HEK293 (cell line): ENCODE results near the gene CLK2.
A peak's percentile ranks its signal among the peaks of the same experiment; 100 is the strongest.

Source experiments
- PRDM1 ChIP-seq: fragments of 450-650 bp; formaldehyde crosslinking; IDR thresholded peaks from 2 replicates; pipeline ENCODE4; 2016; ENCODE audit warnings: missing biosample characterization, missing genetic modification characterization
- SP2 ChIP-seq: fragments of 450-650 bp; formaldehyde crosslinking; IDR thresholded peaks from 2 replicates; pipeline ENCODE4 v1.5.1; 2016; ENCODE audit warnings: missing biosample characterization, missing genetic modification characterization
- WT1 ChIP-seq: fragments of 450-650 bp; formaldehyde crosslinking; IDR thresholded peaks from 2 replicates; pipeline ENCODE4 v1.5.1; 2016; ENCODE audit warnings: missing biosample characterization, missing genetic modification characterization
- ZBTB20 ChIP-seq: fragments of 450-650 bp; formaldehyde crosslinking; IDR thresholded peaks from 2 replicates; pipeline ENCODE4 v1.5.1; 2016; ENCODE audit warnings: missing biosample characterization, missing genetic modification characterization
- ZBTB48 ChIP-seq: fragments of 450-650 bp; formaldehyde crosslinking; IDR thresholded peaks from 2 replicates; pipeline ENCODE4 v1.5.1; 2016; ENCODE audit warnings: missing biosample characterization, missing genetic modification characterization
- ZFP41 ChIP-seq: fragments of 450-650 bp; formaldehyde crosslinking; IDR thresholded peaks from 2 replicates; pipeline ENCODE4 v1.5.1; 2016; ENCODE audit warnings: missing biosample characterization, missing genetic modification characterization, borderline replicate concordance
- ZIC2 ChIP-seq: fragments of 450-650 bp; formaldehyde crosslinking; IDR thresholded peaks from 2 replicates; pipeline ENCODE4 v1.5.1; 2016; ENCODE audit warnings: missing biosample characterization, missing genetic modification characterization
- ZNF132 ChIP-seq: fragments of 450-650 bp; formaldehyde crosslinking; IDR thresholded peaks from 2 replicates; pipeline ENCODE4 v1.5.1; 2017; ENCODE audit warnings: missing biosample characterization, missing genetic modification characterization, borderline replicate concordance
- ZNF24 ChIP-seq: fragments of 450-650 bp; formaldehyde crosslinking; IDR thresholded peaks from 2 replicates; pipeline ENCODE4 v1.5.1; 2016; ENCODE audit warnings: missing biosample characterization, missing genetic modification characterization
- ZNF302 ChIP-seq: fragments of 450-650 bp; formaldehyde crosslinking; IDR thresholded peaks from 2 replicates; pipeline ENCODE4 v1.5.1; 2016; ENCODE audit warnings: missing biosample characterization, missing genetic modification characterization, low read depth
- ZNF391 ChIP-seq: fragments of 450-650 bp; formaldehyde crosslinking; IDR thresholded peaks from 2 replicates; pipeline ENCODE4 v1.5.1; 2016; ENCODE audit warnings: low read depth, missing biosample characterization, missing genetic modification characterization, borderline replicate concordance
- ZNF626 ChIP-seq: fragments of 450-650 bp; sonication (Bioruptor Pico); formaldehyde crosslinking; IDR thresholded peaks from 2 replicates; pipeline ENCODE4 v1.5.1; 2018; ENCODE audit warnings: missing biosample characterization, missing genetic modification characterization, inconsistent platforms
- TF ChIP-seq, protein P1 (sequence below): fragments of 450-650 bp; formaldehyde crosslinking; IDR thresholded peaks from 2 replicates; pipeline ENCODE4 v1.5.1; 2016; ENCODE audit warnings: missing biosample characterization, missing genetic modification characterization
- TF ChIP-seq, protein P2 (sequence below): fragments of 450-650 bp; formaldehyde crosslinking; IDR thresholded peaks from 2 replicates; pipeline ENCODE4 v1.5.1; 2016; ENCODE audit warnings: missing biosample characterization, missing genetic modification characterization
- TF ChIP-seq, protein P3 (sequence below): IDR thresholded peaks from 2 replicates; pipeline ENCODE4 v1.6.1; 2011; ENCODE audit warnings: mild to moderate bottlenecking, low read depth, low read length, borderline replicate concordance
- TF ChIP-seq, protein P4 (sequence below): fragments of 450-650 bp; formaldehyde crosslinking; conservative IDR thresholded peaks from 2 replicates; pipeline ENCODE4 v1.5.1; 2016; ENCODE audit warnings: low read depth, missing biosample characterization, missing genetic modification characterization
- TF ChIP-seq, protein P5 (sequence below): fragments of 450-650 bp; formaldehyde crosslinking; IDR thresholded peaks from 2 replicates; pipeline ENCODE4 v1.5.1; 2016; ENCODE audit warnings: missing biosample characterization, missing genetic modification characterization, borderline replicate concordance
- TF ChIP-seq, protein P6 (sequence below): fragments of 450-650 bp; formaldehyde crosslinking; IDR thresholded peaks from 2 replicates; pipeline ENCODE4 v1.5.1; 2016; ENCODE audit warnings: missing biosample characterization, missing genetic modification characterization
- TF ChIP-seq, protein P7 (sequence below): fragments of 450-650 bp; formaldehyde crosslinking; IDR thresholded peaks from 2 replicates; pipeline ENCODE4 v1.5.1; 2017; ENCODE audit warnings: missing biosample characterization, missing genetic modification characterization
- TF ChIP-seq, protein P8 (sequence below): fragments of 450-650 bp; formaldehyde crosslinking; IDR thresholded peaks from 2 replicates; pipeline ENCODE4 v1.5.1; 2016; ENCODE audit warnings: missing biosample characterization, missing genetic modification characterization, borderline replicate concordance

The CLK2 gene

DNA sequence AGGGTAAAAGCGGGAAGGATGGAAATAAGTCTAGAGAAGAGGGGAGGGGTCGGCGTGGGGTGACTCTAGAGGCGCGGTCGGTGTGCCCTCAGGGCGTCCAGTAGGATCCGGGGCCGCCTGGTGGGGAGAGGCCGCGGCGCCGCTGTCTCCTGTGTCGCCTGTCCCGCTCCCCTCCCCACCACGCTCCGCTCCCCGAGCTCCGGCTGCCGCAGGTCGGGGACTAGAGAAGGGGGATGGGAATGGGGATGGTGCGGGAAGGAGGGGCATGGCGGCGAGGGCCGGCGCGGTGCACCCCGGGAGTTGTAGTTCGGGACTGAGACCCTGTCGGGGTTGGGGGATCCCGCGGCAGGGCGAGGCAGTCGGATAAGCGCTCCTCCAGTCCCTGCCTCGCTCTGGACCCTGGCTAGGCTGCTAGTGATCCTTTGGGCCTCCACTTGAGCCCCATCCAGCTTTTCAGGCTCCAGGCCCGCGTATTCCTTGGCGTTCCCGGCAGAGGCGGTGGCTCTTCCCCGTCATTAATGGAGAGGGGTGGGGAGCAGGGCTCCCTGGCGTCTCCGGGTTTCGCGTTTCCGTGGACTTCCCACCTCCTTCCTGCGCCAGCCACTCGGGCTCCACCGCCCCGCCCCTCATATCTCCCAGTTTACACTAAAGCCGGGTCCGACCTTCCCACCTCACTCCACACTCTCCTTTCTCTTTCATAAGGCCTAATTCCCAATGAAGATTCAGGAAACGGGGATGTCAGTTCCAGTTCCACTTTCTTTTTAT is 17.9 kb downstream of the CLK2 start, which contains the start of gene ENTREP3 (continued):
- peak; percentile 77; the same call in 1 of the 2 replicates for TF ChIP-seq ZNF24 (tag by site-specific recombination)
- TF ChIP-seq, protein P1, sequence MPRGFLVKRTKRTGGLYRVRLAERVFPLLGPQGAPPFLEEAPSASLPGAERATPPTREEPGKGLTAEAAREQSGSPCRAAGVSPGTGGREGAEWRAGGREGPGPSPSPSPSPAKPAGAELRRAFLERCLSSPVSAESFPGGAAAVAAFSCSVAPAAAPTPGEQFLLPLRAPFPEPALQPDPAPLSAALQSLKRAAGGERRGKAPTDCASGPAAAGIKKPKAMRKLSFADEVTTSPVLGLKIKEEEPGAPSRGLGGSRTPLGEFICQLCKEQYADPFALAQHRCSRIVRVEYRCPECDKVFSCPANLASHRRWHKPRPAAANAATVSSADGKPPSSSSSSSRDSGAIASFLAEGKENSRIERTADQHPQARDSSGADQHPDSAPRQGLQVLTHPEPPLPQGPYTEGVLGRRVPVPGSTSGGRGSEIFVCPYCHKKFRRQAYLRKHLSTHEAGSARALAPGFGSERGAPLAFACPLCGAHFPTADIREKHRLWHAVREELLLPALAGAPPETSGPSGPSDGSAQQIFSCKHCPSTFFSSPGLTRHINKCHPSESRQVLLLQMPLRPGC = no peak; the same call in 1 of the 2 replicates
- no peak for TF ChIP-seq ZNF132 (tag by site-specific recombination)
- 0 out of 2 replicates have a peak, but pooled peaks have one; percentile 33 for TF ChIP-seq ZNF391 (tag by site-specific recombination)
- TF ChIP-seq ZNF302 = no peak
- TF ChIP-seq, protein P2, sequence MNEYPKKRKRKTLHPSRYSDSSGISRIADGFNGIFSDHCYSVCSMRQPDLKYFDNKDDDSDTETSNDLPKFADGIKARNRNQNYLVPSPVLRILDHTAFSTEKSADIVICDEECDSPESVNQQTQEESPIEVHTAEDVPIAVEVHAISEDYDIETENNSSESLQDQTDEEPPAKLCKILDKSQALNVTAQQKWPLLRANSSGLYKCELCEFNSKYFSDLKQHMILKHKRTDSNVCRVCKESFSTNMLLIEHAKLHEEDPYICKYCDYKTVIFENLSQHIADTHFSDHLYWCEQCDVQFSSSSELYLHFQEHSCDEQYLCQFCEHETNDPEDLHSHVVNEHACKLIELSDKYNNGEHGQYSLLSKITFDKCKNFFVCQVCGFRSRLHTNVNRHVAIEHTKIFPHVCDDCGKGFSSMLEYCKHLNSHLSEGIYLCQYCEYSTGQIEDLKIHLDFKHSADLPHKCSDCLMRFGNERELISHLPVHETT (tag by site-specific recombination) = peak; percentile 55; the same call in 1 of the 2 replicates
- TF ChIP-seq, protein P3, sequence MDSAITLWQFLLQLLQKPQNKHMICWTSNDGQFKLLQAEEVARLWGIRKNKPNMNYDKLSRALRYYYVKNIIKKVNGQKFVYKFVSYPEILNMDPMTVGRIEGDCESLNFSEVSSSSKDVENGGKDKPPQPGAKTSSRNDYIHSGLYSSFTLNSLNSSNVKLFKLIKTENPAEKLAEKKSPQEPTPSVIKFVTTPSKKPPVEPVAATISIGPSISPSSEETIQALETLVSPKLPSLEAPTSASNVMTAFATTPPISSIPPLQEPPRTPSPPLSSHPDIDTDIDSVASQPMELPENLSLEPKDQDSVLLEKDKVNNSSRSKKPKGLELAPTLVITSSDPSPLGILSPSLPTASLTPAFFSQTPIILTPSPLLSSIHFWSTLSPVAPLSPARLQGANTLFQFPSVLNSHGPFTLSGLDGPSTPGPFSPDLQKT = no peak
- TF ChIP-seq, protein P4, sequence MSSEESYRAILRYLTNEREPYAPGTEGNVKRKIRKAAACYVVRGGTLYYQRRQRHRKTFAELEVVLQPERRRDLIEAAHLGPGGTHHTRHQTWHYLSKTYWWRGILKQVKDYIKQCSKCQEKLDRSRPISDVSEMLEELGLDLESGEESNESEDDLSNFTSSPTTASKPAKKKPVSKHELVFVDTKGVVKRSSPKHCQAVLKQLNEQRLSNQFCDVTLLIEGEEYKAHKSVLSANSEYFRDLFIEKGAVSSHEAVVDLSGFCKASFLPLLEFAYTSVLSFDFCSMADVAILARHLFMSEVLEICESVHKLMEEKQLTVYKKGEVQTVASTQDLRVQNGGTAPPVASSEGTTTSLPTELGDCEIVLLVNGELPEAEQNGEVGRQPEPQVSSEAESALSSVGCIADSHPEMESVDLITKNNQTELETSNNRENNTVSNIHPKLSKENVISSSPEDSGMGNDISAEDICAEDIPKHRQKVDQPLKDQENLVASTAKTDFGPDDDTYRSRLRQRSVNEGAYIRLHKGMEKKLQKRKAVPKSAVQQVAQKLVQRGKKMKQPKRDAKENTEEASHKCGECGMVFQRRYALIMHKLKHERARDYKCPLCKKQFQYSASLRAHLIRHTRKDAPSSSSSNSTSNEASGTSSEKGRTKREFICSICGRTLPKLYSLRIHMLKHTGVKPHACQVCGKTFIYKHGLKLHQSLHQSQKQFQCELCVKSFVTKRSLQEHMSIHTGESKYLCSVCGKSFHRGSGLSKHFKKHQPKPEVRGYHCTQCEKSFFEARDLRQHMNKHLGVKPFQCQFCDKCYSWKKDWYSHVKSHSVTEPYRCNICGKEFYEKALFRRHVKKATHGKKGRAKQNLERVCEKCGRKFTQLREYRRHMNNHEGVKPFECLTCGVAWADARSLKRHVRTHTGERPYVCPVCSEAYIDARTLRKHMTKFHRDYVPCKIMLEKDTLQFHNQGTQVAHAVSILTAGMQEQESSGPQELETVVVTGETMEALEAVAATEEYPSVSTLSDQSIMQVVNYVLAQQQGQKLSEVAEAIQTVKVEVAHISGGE (tag by site-specific recombination) = peak; percentile 80
- peak; percentile 65 for TF ChIP-seq PRDM1
- TF ChIP-seq, protein P5, sequence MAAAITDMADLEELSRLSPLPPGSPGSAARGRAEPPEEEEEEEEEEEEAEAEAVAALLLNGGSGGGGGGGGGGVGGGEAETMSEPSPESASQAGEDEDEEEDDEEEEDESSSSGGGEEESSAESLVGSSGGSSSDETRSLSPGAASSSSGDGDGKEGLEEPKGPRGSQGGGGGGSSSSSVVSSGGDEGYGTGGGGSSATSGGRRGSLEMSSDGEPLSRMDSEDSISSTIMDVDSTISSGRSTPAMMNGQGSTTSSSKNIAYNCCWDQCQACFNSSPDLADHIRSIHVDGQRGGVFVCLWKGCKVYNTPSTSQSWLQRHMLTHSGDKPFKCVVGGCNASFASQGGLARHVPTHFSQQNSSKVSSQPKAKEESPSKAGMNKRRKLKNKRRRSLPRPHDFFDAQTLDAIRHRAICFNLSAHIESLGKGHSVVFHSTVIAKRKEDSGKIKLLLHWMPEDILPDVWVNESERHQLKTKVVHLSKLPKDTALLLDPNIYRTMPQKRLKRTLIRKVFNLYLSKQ (tag by site-specific recombination) = no peak
- TF ChIP-seq SP2 (tag by site-specific recombination) = peak; percentile 80
- no peak; the same call in 1 of the 2 replicates for TF ChIP-seq ZIC2 (tag by site-specific recombination)
- TF ChIP-seq, protein P6, sequence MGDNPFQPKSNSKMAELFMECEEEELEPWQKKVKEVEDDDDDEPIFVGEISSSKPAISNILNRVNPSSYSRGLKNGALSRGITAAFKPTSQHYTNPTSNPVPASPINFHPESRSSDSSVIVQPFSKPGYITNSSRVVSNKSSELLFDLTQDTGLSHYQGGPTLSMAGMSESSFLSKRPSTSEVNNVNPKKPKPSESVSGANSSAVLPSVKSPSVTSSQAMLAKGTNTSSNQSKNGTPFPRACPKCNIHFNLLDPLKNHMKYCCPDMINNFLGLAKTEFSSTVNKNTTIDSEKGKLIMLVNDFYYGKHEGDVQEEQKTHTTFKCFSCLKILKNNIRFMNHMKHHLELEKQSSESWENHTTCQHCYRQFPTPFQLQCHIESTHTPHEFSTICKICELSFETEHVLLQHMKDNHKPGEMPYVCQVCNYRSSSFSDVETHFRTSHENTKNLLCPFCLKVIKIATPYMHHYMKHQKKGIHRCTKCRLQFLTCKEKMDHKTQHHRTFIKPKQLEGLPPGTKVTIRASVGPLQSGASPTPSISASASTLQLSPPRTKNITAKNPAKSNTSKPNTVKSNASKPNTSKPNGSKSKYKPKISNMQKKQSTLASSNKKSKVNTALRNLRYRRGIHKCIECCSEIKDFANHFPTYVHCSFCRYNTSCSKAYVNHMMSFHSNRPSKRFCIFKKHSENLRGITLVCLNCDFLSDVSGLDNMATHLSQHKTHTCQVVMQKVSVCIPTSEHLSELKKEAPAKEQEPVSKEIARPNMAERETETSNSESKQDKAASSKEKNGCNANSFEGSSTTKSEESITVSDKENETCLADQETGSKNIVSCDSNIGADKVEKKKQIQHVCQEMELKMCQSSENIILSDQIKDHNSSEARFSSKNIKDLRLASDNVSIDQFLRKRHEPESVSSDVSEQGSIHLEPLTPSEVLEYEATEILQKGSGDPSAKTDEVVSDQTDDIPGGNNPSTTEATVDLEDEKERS (tag by site-specific recombination) = no peak
- peak; percentile 96 for TF ChIP-seq ZBTB48 (tag by site-specific recombination)
- TF ChIP-seq, protein P7, sequence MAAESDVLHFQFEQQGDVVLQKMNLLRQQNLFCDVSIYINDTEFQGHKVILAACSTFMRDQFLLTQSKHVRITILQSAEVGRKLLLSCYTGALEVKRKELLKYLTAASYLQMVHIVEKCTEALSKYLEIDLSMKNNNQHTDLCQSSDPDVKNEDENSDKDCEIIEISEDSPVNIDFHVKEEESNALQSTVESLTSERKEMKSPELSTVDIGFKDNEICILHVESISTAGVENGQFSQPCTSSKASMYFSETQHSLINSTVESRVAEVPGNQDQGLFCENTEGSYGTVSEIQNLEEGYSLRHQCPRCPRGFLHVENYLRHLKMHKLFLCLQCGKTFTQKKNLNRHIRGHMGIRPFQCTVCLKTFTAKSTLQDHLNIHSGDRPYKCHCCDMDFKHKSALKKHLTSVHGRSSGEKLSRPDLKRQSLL (tag by site-specific recombination) = peak; percentile 34; the same call in 1 of the 2 replicates
- no peak for TF ChIP-seq ZNF626 (tag by site-specific recombination)
- peak; percentile 96 for TF ChIP-seq ZBTB20 (tag by site-specific recombination)
- TF ChIP-seq, protein P8, sequence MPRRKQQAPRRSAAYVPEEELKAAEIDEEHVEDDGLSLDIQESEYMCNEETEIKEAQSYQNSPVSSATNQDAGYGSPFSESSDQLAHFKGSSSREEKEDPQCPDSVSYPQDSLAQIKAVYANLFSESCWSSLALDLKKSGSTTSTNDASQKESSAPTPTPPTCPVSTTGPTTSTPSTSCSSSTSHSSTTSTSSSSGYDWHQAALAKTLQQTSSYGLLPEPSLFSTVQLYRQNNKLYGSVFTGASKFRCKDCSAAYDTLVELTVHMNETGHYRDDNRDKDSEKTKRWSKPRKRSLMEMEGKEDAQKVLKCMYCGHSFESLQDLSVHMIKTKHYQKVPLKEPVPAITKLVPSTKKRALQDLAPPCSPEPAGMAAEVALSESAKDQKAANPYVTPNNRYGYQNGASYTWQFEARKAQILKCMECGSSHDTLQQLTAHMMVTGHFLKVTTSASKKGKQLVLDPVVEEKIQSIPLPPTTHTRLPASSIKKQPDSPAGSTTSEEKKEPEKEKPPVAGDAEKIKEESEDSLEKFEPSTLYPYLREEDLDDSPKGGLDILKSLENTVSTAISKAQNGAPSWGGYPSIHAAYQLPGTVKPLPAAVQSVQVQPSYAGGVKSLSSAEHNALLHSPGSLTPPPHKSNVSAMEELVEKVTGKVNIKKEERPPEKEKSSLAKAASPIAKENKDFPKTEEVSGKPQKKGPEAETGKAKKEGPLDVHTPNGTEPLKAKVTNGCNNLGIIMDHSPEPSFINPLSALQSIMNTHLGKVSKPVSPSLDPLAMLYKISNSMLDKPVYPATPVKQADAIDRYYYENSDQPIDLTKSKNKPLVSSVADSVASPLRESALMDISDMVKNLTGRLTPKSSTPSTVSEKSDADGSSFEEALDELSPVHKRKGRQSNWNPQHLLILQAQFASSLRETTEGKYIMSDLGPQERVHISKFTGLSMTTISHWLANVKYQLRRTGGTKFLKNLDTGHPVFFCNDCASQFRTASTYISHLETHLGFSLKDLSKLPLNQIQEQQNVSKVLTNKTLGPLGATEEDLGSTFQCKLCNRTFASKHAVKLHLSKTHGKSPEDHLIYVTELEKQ (tag by site-specific recombination) = no peak
- no peak; the same call in 1 of the 2 replicates for TF ChIP-seq WT1 (tag by site-specific recombination)
- no peak for TF ChIP-seq ZFP41 (tag by site-specific recombination)
